Endodermal cell (in vitro differentiated cells): ENCODE measurements around the gene MRRF. TPM values are rescaled to one million over a fixed set of nuclear protein-coding genes. Genes with fewer than 3 reads are reported as not detected.

ENCODE experiments used
- DNase-seq: peaks from one replicate; pipeline ENCODE4 v3.0.0-alpha.2; 2017
- H3K27ac ChIP-seq: 2 replicates; pipeline ENCODE4 v1.5.1; 2013; ENCODE audit warnings: mild to moderate bottlenecking, low read depth, low read length, moderate library complexity
- H3K27me3 ChIP-seq: 2 replicates; pipeline ENCODE4 v1.6.1; 2013; ENCODE audit warnings: mild to moderate bottlenecking, low read length, moderate library complexity; ENCODE audit not compliant: insufficient read depth, control insufficient read depth, poor library complexity, severe bottlenecking
- H3K36me3 ChIP-seq: 2 replicates; pipeline ENCODE4 v1.7.0; 2013; ENCODE audit warnings: mild to moderate bottlenecking, low read length, moderate library complexity; ENCODE audit not compliant: control insufficient read depth, insufficient read depth
- H3K4me1 ChIP-seq: one replicate; pipeline ENCODE4 v1.7.0; 2013; ENCODE audit warnings: low read length; ENCODE audit not compliant: control insufficient read depth, insufficient read depth
- H3K4me3 ChIP-seq: 2 replicates; pipeline ENCODE4 v1.5.1; 2013; ENCODE audit warnings: mild to moderate bottlenecking, low read length, moderate library complexity
- H3K9ac ChIP-seq: 2 replicates; pipeline ENCODE4 v1.6.1; 2013; ENCODE audit warnings: mild to moderate bottlenecking, low read length, moderate library complexity; ENCODE audit not compliant: poor library complexity, severe bottlenecking; ENCODE audit errors: extremely low read depth
- H3K9me3 ChIP-seq: 2 replicates; pipeline ENCODE4 v1.6.1; 2013; ENCODE audit warnings: mild to moderate bottlenecking, low read length, moderate library complexity; ENCODE audit not compliant: control insufficient read depth
- H3K27ac Mint-ChIP-seq: 2 replicates; pipeline ENCODE4 v1.8.0; 2020; ENCODE audit warnings: mixed read lengths
- H3K27me3 Mint-ChIP-seq: 2 replicates; pipeline ENCODE4 v1.8.0; 2021; ENCODE audit warnings: mild to moderate bottlenecking, mixed read lengths; ENCODE audit not compliant: insufficient read depth
- H3K36me3 Mint-ChIP-seq: 2 replicates; pipeline ENCODE4 v1.8.0; 2020; ENCODE audit warnings: low read depth, mixed read lengths
- H3K4me1 Mint-ChIP-seq: 2 replicates; pipeline ENCODE4 v1.8.0; 2020; ENCODE audit warnings: mixed read lengths
- H3K4me3 Mint-ChIP-seq: 2 replicates; pipeline ENCODE4 v1.8.0; 2020; ENCODE audit warnings: mild to moderate bottlenecking, moderate library complexity, mixed read lengths
- H3K9me3 Mint-ChIP-seq: 2 replicates; pipeline ENCODE4 v1.8.0; 2020; ENCODE audit warnings: mild to moderate bottlenecking, mixed read lengths
- CTCF ChIP-seq: fragments of 200-600 bp; sonication (generic); conservative IDR thresholded peaks from 2 replicates; pipeline ENCODE4 v1.5.0; 2021; ENCODE audit warnings: antibody characterized with exemption, mild to moderate bottlenecking
- whole genome bisulfite sequencing, 2 experiments: methylation state at CpG; one replicate each; pipeline versions ENCODE4 v1.1.5 to v1.1.7; 2013; ENCODE audit warnings: missing lambda C conversion rate in 2 of 2, mixed read lengths in 1 of 2; ENCODE audit not compliant: insufficient coverage in 1 of 2, insufficient read length in 1 of 2; 5-methylcytosine and 5-hydroxymethylcytosine counted together
- total RNA-seq, 2 donors: library from RNA; stranded (reverse); fragmentation: NEBNext Ultra II Directional in 1 of 2; extraction: Animal tissue kit (Norgen Biotek cat#: 25700) in 1 of 2; gene quantifications; 2 replicates in 1 of 2; 3 replicates in 1 of 2; pipeline ENCODE4 v1.2.1, GENCODE V29; 2021

MRRF gene
- total RNA-seq, 2 donors from 2014 or later, result 25.8 to 27.6 TPM

GRCh38 chr9:122350577-122351355 is 86.1 kb downstream of the MRRF start:
- H3K27me3 ChIP-seq, result peaks cover 40% of the 10 kb centered on the region
- H3K36me3 ChIP-seq, result no peaks in the 10 kb centered on the region
- no peak overlapping the region for H3K9ac ChIP-seq
- peak; percentile 94 for DNase-seq
- H3K9me3 Mint-ChIP-seq, result peaks cover 4% of the 10 kb centered on the region
- no peak overlapping the region for H3K27ac Mint-ChIP-seq
- no peak overlapping the region for H3K4me3 Mint-ChIP-seq
- H3K27me3 Mint-ChIP-seq, result peaks cover 38% of the 10 kb centered on the region
- H3K36me3 Mint-ChIP-seq, result no peaks in the 10 kb centered on the region
- no peak overlapping the region for H3K4me3 ChIP-seq
- no peaks in the 10 kb centered on the region for H3K4me1 Mint-ChIP-seq
- no peaks in the 10 kb centered on the region for H3K4me1 ChIP-seq
- H3K9me3 ChIP-seq, result peaks cover 4% of the 10 kb centered on the region
- TF ChIP-seq CTCF, result peak; percentile 98
- H3K27ac ChIP-seq, result no peak overlapping the region
- 54 to 70% methylated on average over 7 to 11 of the region's 11 CpGs for WGBS, 2 experiments

- no peak for DNase-seq
- no peaks in the 10 kb centered on the region for H3K36me3 Mint-ChIP-seq
- Histone ChIP-seq H3K4me1 (no peaks in the 10 kb centered on the region), H3K9ac (no peak overlapping the region), H3K27ac (no peak overlapping the region), H3K36me3 (no peaks in the 10 kb centered on the region), H3K9me3 (peaks cover 4% of the 10 kb centered on the region), H3K27me3 (peaks cover 5% of the 10 kb centered on the region), H3K4me3 (no peak overlapping the region)
- 89 to 94% methylated on average over 4 to 8 of the region's 8 CpGs for WGBS, 2 experiments
- H3K4me3 Mint-ChIP-seq, result no peak overlapping the region
- no peaks in the 10 kb centered on the region for H3K4me1 Mint-ChIP-seq
- TF ChIP-seq CTCF, result no peak
- no peak overlapping the region for H3K27ac Mint-ChIP-seq
- H3K9me3 Mint-ChIP-seq, result peaks cover 11% of the 10 kb centered on the region
- peaks cover 12% of the 10 kb centered on the region for H3K27me3 Mint-ChIP-seq
Observed at GRCh38 chr9:122354536-122355199, 90.0 kb downstream of the MRRF start.

- no peak overlapping the region for H3K4me3 Mint-ChIP-seq
- Histone ChIP-seq H3K9ac (no peak overlapping the region), H3K4me1 (no peaks in the 10 kb centered on the region), H3K36me3 (no peaks in the 10 kb centered on the region), H3K27me3 (no peaks in the 10 kb centered on the region), H3K9me3 (peaks cover 4% of the 10 kb centered on the region), H3K27ac (no peak overlapping the region), H3K4me3 (no peak overlapping the region)
- H3K36me3 Mint-ChIP-seq, result no peaks in the 10 kb centered on the region
- no peak for DNase-seq
- peaks cover 11% of the 10 kb centered on the region for H3K9me3 Mint-ChIP-seq
- 97% methylated on average over 4 of the region's 4 CpGs; no CpG with 5 or more reads in 1 of the 2 experiments for WGBS, 2 experiments
- no peaks in the 10 kb centered on the region for H3K4me1 Mint-ChIP-seq
- H3K27ac Mint-ChIP-seq, result no peak overlapping the region
- H3K27me3 Mint-ChIP-seq, result peaks cover 11% of the 10 kb centered on the region
- TF ChIP-seq CTCF, result no peak
Observed at GRCh38 chr9:122355336-122355875, 90.7 kb downstream of the MRRF start.
